B cell (primary cell): Measurements from ENCODE around the gene DLX6. TPM values are rescaled to one million over a fixed set of nuclear protein-coding genes. Genes with fewer than 3 reads are reported as not detected.

Experiments
- ATAC-seq: fragments of 200-7000 bp; cut with Tn5 transposase; one replicate; pipeline ENCODE4 v1.10.0; 2021; ENCODE audit warnings: low read depth, mild to moderate bottlenecking, moderate number of reproducible peaks, moderate library complexity
- CTCF ChIA-PET: fragments of 350-600 bp; sonication (Branson Sonifier 250); formaldehyde crosslinking; loops from one replicate; lab custom pipeline; 2021; ENCODE audit warnings: antibody characterized with exemption, inconsistent platforms; lab: Charles Lee
- POLR2A ChIA-PET: fragments of 350-600 bp; sonication (Branson Sonifier 250); formaldehyde crosslinking; loops from one replicate; lab custom pipeline; 2021; ENCODE audit warnings: antibody characterized with exemption; lab: Charles Lee
- DNase-seq: peaks from one replicate; pipeline ENCODE4 v3.0.0; 2013
- H2AFZ ChIP-seq: 2 replicates; pipeline ENCODE4 v1.6.1; 2012; ENCODE audit warnings: mild to moderate bottlenecking, low read depth, low read length; ENCODE audit not compliant: insufficient read depth, poor library complexity, severe bottlenecking
- H3K27ac ChIP-seq, 2 donors: 1 replicate in 1 of 2; 2 replicates in 1 of 2; pipeline ENCODE4 v1.5.1; 2012 to 2013; ENCODE audit warnings: low read length in 2 of 2, mild to moderate bottlenecking in 2 of 2, moderate library complexity in 1 of 2
- H3K27me3 ChIP-seq, 4 experiments: fragments of 200-600 bp in 1 of 4; sonication (generic) in 1 of 4; replicated peaks in 1 of 4; 1 replicate in 2 of 4; 2 replicates in 2 of 4; pipeline versions ENCODE4 v1.6.1 to v1.7.0; 2013 to 2016; ENCODE audit warnings: low read length in 3 of 4, mild to moderate bottlenecking in 2 of 4, mixed read lengths in 1 of 4, moderate library complexity in 1 of 4; ENCODE audit not compliant: insufficient read depth in 4 of 4, control insufficient read depth in 3 of 4; ENCODE audit errors: control extremely low read depth in 1 of 4
- H3K36me3 ChIP-seq, 2 experiments: replicated peaks in 1 of 2; 1 replicate in 1 of 2; 2 replicates in 1 of 2; pipeline versions ENCODE4 v1.6.1 to v1.7.1; 2013; ENCODE audit warnings: low read length in 1 of 2; ENCODE audit not compliant: insufficient read depth in 2 of 2, control insufficient read depth in 1 of 2; ENCODE audit errors: control extremely low read depth in 1 of 2, extremely low read depth in 1 of 2
- H3K4me1 ChIP-seq, 2 donors: fragments of 200-600 bp in 1 of 2; sonication (generic) in 1 of 2; 1 replicate in 1 of 2; 2 replicates in 1 of 2; pipeline versions ENCODE4 v1.5.1 to v1.6.1; 2013 to 2017; ENCODE audit warnings: low read length in 2 of 2; ENCODE audit not compliant: control insufficient read depth in 2 of 2, insufficient read depth in 2 of 2
- H3K4me2 ChIP-seq: replicated peaks from 2 replicates; pipeline ENCODE3; 2012; ENCODE audit warnings: mild to moderate bottlenecking, low read depth, low read length; ENCODE audit not compliant: poor library complexity, severe bottlenecking
- H3K4me3 ChIP-seq, 5 experiments: fragments of 200-600 bp in 1 of 5; sonication (generic) in 1 of 5; 1 replicate in 3 of 5; 2 replicates in 2 of 5; pipeline versions ENCODE4 v1.5.1 to v1.7.0; 2011 to 2016; ENCODE audit warnings: low read length in 4 of 5, mild to moderate bottlenecking in 4 of 5, low read depth in 2 of 5, control low read depth in 1 of 5, moderate library complexity in 1 of 5; ENCODE audit not compliant: insufficient read depth in 1 of 5; ENCODE audit errors: control extremely low read depth in 1 of 5, extremely low read depth in 1 of 5
- H3K79me2 ChIP-seq: fragments of 200-600 bp; sonication (generic); one replicate; pipeline ENCODE4 v1.6.0; 2016; ENCODE audit warnings: low read length; ENCODE audit not compliant: control insufficient read depth, insufficient read depth
- H3K9ac ChIP-seq: fragments of 200-600 bp; sonication (generic); 2 replicates; pipeline ENCODE4 v1.6.1; 2017; ENCODE audit warnings: mild to moderate bottlenecking, low read length, moderate library complexity
- H3K9me3 ChIP-seq, 3 donors: one replicate each; pipeline versions ENCODE4 v1.6.1 to v1.7.1; 2013; ENCODE audit warnings: low read length in 2 of 3; ENCODE audit not compliant: control insufficient read depth in 2 of 3, insufficient read depth in 1 of 3; ENCODE audit errors: control extremely low read depth in 1 of 3
- H4K20me1 ChIP-seq: 2 replicates; pipeline ENCODE4 v1.6.0; 2012; ENCODE audit warnings: mild to moderate bottlenecking, low read length; ENCODE audit not compliant: insufficient read depth, control insufficient read depth, poor library complexity, severe bottlenecking
- H3K27ac Mint-ChIP-seq: one replicate; pipeline ENCODE4 v1.8.0; 2021; ENCODE audit warnings: mixed read lengths
- H3K27me3 Mint-ChIP-seq: one replicate; pipeline ENCODE4 v1.8.0; 2021; ENCODE audit warnings: mixed read lengths
- H3K4me1 Mint-ChIP-seq: one replicate; pipeline ENCODE4 v1.8.0; 2021; ENCODE audit warnings: mixed read lengths
- H3K4me3 Mint-ChIP-seq: one replicate; pipeline ENCODE4 v1.8.0; 2021; ENCODE audit warnings: mixed read lengths
- H3K9me3 Mint-ChIP-seq: one replicate; pipeline ENCODE4 v1.8.0; 2022; ENCODE audit warnings: mixed read lengths; ENCODE audit not compliant: insufficient read depth
- EZH2 ChIP-seq: IDR thresholded peaks from 2 replicates; pipeline ENCODE4 v1.6.1; 2012; ENCODE audit warnings: borderline replicate concordance, low read depth, mild to moderate bottlenecking, moderate library complexity, low read length; ENCODE audit not compliant: insufficient read depth, poor library complexity, severe bottlenecking
- WGBS: methylation state at CpG from one replicate; pipeline ENCODE4 v1.1.5; 2013; ENCODE audit warnings: missing lambda C conversion rate; ENCODE audit not compliant: insufficient coverage; 5-methylcytosine and 5-hydroxymethylcytosine counted together
- intact Hi-C: fragments of 100-400 bp; cut with micrococcal nuclease; formaldehyde crosslinking; loops from one replicate; pipeline ENCODE4 v1.10.0; 2022
- polyA plus RNA-seq: library from polyadenylated mRNA; depleted of rRNA; stranded (reverse); fragments of >200 nt; gene quantifications from 2 replicates; pipeline ENCODE4 v1.2.3, GENCODE V29; 2012
- total RNA-seq, 2 donors: library from RNA; stranded (reverse); fragments of 120-200 nt in 1 of 2; gene quantifications; 1 replicate in 1 of 2; 2 replicates in 1 of 2; pipeline versions ENCODE4 v1.2.3 to v1.2.4, GENCODE V29; 2013 to 2022
- TF ChIP-seq, protein P1 (sequence below): fragments of 200-600 bp; IDR thresholded peaks from one replicate; pipeline ENCODE4 v1.8.0; 2022; ENCODE audit warnings: antibody characterized with exemption, mild to moderate bottlenecking

DLX6 gene
- total and polyA plus RNA-seq, 2 donors (not counting 1 experiment from before 2014, with no cell fraction given): not detected

DNA sequence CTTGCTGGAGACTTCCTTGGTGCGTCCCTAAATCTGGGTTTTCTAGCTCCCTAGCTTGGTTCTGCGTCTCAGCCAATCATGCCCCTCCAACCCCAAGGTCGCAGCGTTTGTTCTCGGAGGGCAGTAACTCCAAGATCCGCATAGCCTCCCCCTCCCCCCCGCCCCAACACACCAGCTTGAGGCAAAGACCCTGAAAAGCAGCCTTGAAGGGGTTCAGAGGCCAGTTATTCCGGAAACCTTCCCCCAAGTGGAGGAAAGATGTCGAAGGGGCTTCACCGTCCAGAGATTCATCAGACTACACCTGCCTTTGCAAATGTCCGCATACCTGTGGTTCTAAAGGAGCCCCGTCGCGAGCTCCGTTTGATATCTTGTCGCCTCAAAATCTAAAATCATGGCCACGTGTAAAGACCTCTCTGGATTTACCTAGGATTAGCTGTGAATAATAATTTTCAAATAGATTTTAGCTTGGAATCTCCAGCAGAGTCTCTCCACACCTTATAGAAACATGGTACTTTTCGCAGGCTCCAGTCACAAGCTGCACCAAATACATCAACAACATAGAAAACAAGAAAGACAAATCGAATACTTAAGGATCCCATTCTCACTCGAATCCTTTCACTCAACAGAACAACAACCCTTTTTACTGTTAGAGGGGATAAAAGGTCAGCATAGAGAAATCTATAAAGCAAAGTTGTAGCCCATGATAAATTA lies 7.9 kb downstream of the DLX6 start:
- Histone ChIP-seq H3K27ac (no peak overlapping the region), H4K20me1 (no peaks in the 10 kb centered on the region), H3K4me3 (no peak overlapping the region), H3K79me2 (no peaks in the 10 kb centered on the region), H3K4me2 (no peak overlapping the region), H3K36me3 (no peaks in the 10 kb centered on the region), H3K27me3 (peaks cover 0 to 78% (median 68%) of the 10 kb centered on the region in 4 experiments), H3K9ac (no peak overlapping the region), H3K9me3 (peaks cover 0 to 19% (median 0%) of the 10 kb centered on the region in 3 donors), H2AFZ (no peak overlapping the region), H3K4me1 (no peaks in the 10 kb centered on the region)
- intact Hi-C loops: no loop called here
- H3K4me1 Mint-ChIP-seq: peaks cover 2% of the 10 kb centered on the region
- ATAC-seq: no peak
- no peak for TF ChIP-seq EZH2
- TF ChIP-seq, protein P1, sequence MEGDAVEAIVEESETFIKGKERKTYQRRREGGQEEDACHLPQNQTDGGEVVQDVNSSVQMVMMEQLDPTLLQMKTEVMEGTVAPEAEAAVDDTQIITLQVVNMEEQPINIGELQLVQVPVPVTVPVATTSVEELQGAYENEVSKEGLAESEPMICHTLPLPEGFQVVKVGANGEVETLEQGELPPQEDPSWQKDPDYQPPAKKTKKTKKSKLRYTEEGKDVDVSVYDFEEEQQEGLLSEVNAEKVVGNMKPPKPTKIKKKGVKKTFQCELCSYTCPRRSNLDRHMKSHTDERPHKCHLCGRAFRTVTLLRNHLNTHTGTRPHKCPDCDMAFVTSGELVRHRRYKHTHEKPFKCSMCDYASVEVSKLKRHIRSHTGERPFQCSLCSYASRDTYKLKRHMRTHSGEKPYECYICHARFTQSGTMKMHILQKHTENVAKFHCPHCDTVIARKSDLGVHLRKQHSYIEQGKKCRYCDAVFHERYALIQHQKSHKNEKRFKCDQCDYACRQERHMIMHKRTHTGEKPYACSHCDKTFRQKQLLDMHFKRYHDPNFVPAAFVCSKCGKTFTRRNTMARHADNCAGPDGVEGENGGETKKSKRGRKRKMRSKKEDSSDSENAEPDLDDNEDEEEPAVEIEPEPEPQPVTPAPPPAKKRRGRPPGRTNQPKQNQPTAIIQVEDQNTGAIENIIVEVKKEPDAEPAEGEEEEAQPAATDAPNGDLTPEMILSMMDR: no peak
- CTCF ChIA-PET: interaction anchor here (0.9 kb wide), 1 partner anchor 14 kb away, joined by 5 read pairs; no protein-coding TSS in a partner anchor
- no peaks in the 10 kb centered on the region for H3K9me3 Mint-ChIP-seq
- 17% methylated on average over 7 of the region's 20 CpGs for WGBS
- POLR2A ChIA-PET: interaction anchor here (0.7 kb wide), 1 partner anchor 16 kb away, joined by 11 read pairs; no protein-coding TSS in a partner anchor
- no peak overlapping the region for H3K27ac Mint-ChIP-seq
- DNase-seq: no peak
- peaks cover 87% of the 10 kb centered on the region for H3K27me3 Mint-ChIP-seq
- no peak overlapping the region for H3K4me3 Mint-ChIP-seq

DNA sequence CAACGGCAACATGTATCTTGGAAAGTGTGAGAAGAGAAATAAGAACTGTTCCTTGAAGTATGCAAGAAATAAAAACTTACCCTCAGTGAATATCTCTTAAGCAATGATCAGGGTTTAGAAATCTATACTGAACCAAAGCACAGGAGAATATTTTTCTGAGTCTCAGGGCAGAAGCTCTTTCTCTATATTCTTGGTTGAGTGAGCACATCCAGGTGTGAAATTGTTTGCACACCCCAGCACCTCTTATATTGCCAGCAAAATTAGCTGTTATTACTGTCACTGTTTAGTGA lies 8.4 kb downstream of the DLX6 start:
- Histone ChIP-seq H4K20me1 (no peaks in the 10 kb centered on the region), H2AFZ (no peak overlapping the region), H3K27me3 (peaks cover 0 to 76% (median 65%) of the 10 kb centered on the region in 4 experiments), H3K36me3 (no peaks in the 10 kb centered on the region), H3K4me3 (no peak overlapping the region), H3K4me1 (no peaks in the 10 kb centered on the region), H3K9ac (no peak overlapping the region), H3K79me2 (no peaks in the 10 kb centered on the region), H3K9me3 (peaks cover 0 to 19% (median 0%) of the 10 kb centered on the region in 3 donors), H3K27ac (no peak overlapping the region), H3K4me2 (no peak overlapping the region)
- CTCF ChIA-PET: no interaction called here
- DNase-seq (no peak), ATAC-seq (no peak)
- no CpG with 5 or more reads among the region's 1 CpG for WGBS
- Mint-ChIP-seq H3K4me1 (peaks cover 2% of the 10 kb centered on the region), H3K27ac (no peak overlapping the region), H3K4me3 (no peak overlapping the region), H3K9me3 (no peaks in the 10 kb centered on the region), H3K27me3 (peaks cover 85% of the 10 kb centered on the region)
- POLR2A ChIA-PET: interaction anchor here (0.7 kb wide), 1 partner anchor 16 kb away, joined by 11 read pairs; no protein-coding TSS in a partner anchor
- intact Hi-C loops: no loop called here
- no peak for TF ChIP-seq EZH2
- TF ChIP-seq, protein P1: no peak
